Activated naive CD8-positive, alpha-beta T cell treated with anti-CD3 and anti-CD28 coated beads, Interleukin-2, amount 10 ng/mL, durations not matched to agents 7 days and 5 days (primary cell): Measurements from ENCODE around the gene SH2D1B. TPM values are rescaled to one million over a fixed set of nuclear protein-coding genes. Genes with fewer than 3 reads are reported as not detected.

ENCODE experiments used
- ATAC-seq: fragments of 150-1000 bp; cut with Tn5 transposase; one replicate; pipeline ENCODE4 v1.10.0; 2021; ENCODE audit warnings: low read depth, moderate library complexity
- POLR2A ChIA-PET: fragments of 350-600 bp; sonication (Branson Sonifier 250); formaldehyde crosslinking; loops from one replicate; lab custom pipeline; 2021; ENCODE audit warnings: antibody characterized with exemption; lab: Charles Lee
- DNase-seq: peaks from one replicate; pipeline ENCODE4 v3.0.0; 2021
- H3K27ac Mint-ChIP-seq: one replicate; pipeline ENCODE4 v1.8.0; 2022; ENCODE audit warnings: mild to moderate bottlenecking, mixed read lengths
- H3K27me3 Mint-ChIP-seq: one replicate; pipeline ENCODE4 v1.8.0; 2022; ENCODE audit warnings: mild to moderate bottlenecking, moderate library complexity, mixed read lengths
- H3K36me3 Mint-ChIP-seq: one replicate; pipeline ENCODE4 v1.8.0; 2021; ENCODE audit warnings: mild to moderate bottlenecking, mixed read lengths
- H3K4me1 Mint-ChIP-seq: one replicate; pipeline ENCODE4 v1.8.0; 2021; ENCODE audit warnings: mixed read lengths
- H3K4me3 Mint-ChIP-seq: one replicate; pipeline ENCODE4 v1.8.0; 2022; ENCODE audit warnings: mild to moderate bottlenecking, moderate library complexity, mixed read lengths
- H3K9me3 Mint-ChIP-seq: one replicate; pipeline ENCODE4 v1.8.0; 2021; ENCODE audit warnings: mixed read lengths
- total RNA-seq, 2 experiments: library from RNA; stranded (reverse); gene quantifications; one replicate each; pipeline ENCODE4 v1.2.3, GENCODE V29; 2021

SH2D1B gene
- total RNA-seq, 2 experiments from 2014 or later, result not detected

- Mint-ChIP-seq H3K27me3 (peaks cover 6% of the 10 kb centered on the region), H3K4me1 (peaks cover 3% of the 10 kb centered on the region), H3K27ac (no peak overlapping the region), H3K4me3 (no peak overlapping the region), H3K36me3 (no peaks in the 10 kb centered on the region), H3K9me3 (no peaks in the 10 kb centered on the region)
- DNase-seq (no peak), ATAC-seq (no peak)
- POLR2A ChIA-PET, result no interaction called here
Observed at GRCh38 chr1:162417650-162418049, 5.7 kb upstream of the SH2D1B start.

DNA sequence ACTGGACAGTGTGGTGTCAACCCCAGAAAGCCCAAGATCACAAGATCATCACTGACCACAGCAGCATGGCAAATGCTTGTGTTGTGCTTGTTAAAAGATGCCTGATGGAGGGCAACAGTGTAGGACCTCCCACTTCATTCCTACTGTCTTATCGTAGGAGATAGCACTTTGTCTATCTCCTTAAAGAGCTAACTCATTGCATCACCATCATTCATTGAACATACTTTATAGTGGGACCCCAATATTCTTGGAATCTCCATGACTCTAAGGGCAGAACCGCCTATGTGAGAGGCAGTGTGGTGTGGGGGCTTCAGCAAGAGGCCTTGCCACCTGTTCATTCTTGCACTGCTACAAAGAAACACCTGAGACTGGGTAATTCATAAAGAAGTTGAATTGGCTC, 5.0 kb upstream of the SH2D1B start:
- H3K27ac Mint-ChIP-seq, result no peak overlapping the region
- H3K4me1 Mint-ChIP-seq, result peaks cover 3% of the 10 kb centered on the region
- H3K36me3 Mint-ChIP-seq, result no peaks in the 10 kb centered on the region
- no peak overlapping the region for H3K4me3 Mint-ChIP-seq
- ATAC-seq, result no peak
- POLR2A ChIA-PET, result no interaction called here
- DNase-seq, result no peak
- no peaks in the 10 kb centered on the region for H3K9me3 Mint-ChIP-seq
- H3K27me3 Mint-ChIP-seq, result peaks cover 6% of the 10 kb centered on the region

- Mint-ChIP-seq H3K4me1 (no peaks in the 10 kb centered on the region), H3K27me3 (peaks cover 6% of the 10 kb centered on the region), H3K9me3 (no peaks in the 10 kb centered on the region), H3K36me3 (no peaks in the 10 kb centered on the region), H3K4me3 (no peak overlapping the region), H3K27ac (no peak overlapping the region)
- no peak for ATAC-seq
- POLR2A ChIA-PET, result no interaction called here
- DNase-seq, result no peak
Observed at GRCh38 chr1:162416215-162416614, 4.3 kb upstream of the SH2D1B start.

GRCh38 chr1:162407539-162407938, 4.4 kb downstream of the SH2D1B start:
- no peaks in the 10 kb centered on the region for H3K36me3 Mint-ChIP-seq
- ATAC-seq, result no peak
- H3K27ac Mint-ChIP-seq, result no peak overlapping the region
- no peaks in the 10 kb centered on the region for H3K9me3 Mint-ChIP-seq
- H3K27me3 Mint-ChIP-seq, result peaks cover 11% of the 10 kb centered on the region
- POLR2A ChIA-PET, result no interaction called here
- H3K4me3 Mint-ChIP-seq, result no peak overlapping the region
- no peak for DNase-seq
- H3K4me1 Mint-ChIP-seq, result no peaks in the 10 kb centered on the region

DNA sequence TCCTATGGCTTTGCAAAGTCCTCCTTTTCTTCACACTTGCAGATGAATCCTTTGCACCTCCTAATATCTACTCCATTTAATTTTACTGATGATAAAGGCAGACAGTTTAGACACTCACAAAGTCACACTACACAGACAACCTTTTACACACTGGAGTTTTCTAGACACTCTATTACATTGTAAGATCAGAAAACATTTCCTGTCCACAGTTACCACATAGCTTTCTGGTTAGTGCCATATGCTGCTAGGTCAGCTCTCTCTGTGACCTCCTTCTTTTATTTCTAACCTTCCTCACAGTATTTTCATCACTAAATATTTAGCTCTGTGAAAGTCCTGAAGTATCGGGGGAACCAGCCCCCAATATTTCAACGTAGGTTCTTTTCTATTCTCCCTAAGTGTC, 5.1 kb downstream of the SH2D1B start:
- H3K4me3 Mint-ChIP-seq, result no peak overlapping the region
- no peaks in the 10 kb centered on the region for H3K9me3 Mint-ChIP-seq
- H3K4me1 Mint-ChIP-seq, result no peaks in the 10 kb centered on the region
- ATAC-seq (no peak), DNase-seq (no peak)
- H3K27me3 Mint-ChIP-seq, result peaks cover 14% of the 10 kb centered on the region
- POLR2A ChIA-PET, result no interaction called here
- no peak overlapping the region for H3K27ac Mint-ChIP-seq
- H3K36me3 Mint-ChIP-seq, result no peaks in the 10 kb centered on the region

- Mint-ChIP-seq H3K4me1 (no peaks in the 10 kb centered on the region), H3K9me3 (no peaks in the 10 kb centered on the region), H3K27me3 (peaks cover 16% of the 10 kb centered on the region), H3K36me3 (no peaks in the 10 kb centered on the region), H3K4me3 (no peak overlapping the region), H3K27ac (no peak overlapping the region)
- no peak for DNase-seq
- POLR2A ChIA-PET, result no interaction called here
- ATAC-seq, result no peak
Observed at GRCh38 chr1:162405800-162406199, 6.1 kb downstream of the SH2D1B start.

DNA sequence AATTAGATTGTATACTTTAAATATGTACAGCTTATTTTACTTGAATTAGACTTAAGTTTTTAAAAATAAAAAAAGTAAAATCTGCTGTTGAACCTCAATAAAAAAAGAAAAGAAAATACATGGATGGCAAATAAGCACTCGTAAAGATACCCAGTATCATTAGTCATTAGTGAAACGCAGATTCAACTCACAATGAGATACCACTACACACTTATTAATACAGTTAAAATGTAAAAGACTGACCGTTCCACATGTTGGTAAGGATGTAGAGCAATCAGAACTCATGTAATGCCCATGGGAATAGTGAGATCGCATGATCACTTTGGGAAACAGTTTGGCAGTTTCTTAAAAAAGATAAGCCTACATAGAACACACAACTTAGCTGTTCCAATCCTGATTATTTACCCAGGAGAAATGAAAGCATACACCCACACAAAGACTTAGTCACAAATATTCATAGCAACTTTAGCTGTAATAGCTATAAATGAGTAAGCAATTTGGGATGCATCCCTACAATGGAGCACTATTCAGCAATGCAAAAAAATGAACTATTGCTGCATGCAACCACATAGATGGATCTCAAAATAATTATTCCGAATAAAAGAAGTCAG, 7.3 kb downstream of the SH2D1B start:
- H3K36me3 Mint-ChIP-seq, result no peaks in the 10 kb centered on the region
- POLR2A ChIA-PET, result no interaction called here
- no peak overlapping the region for H3K27ac Mint-ChIP-seq
- H3K4me3 Mint-ChIP-seq, result no peak overlapping the region
- H3K4me1 Mint-ChIP-seq, result no peaks in the 10 kb centered on the region
- DNase-seq (no peak), ATAC-seq (no peak)
- peaks cover 12% of the 10 kb centered on the region for H3K27me3 Mint-ChIP-seq
- H3K9me3 Mint-ChIP-seq, result no peaks in the 10 kb centered on the region

DNA sequence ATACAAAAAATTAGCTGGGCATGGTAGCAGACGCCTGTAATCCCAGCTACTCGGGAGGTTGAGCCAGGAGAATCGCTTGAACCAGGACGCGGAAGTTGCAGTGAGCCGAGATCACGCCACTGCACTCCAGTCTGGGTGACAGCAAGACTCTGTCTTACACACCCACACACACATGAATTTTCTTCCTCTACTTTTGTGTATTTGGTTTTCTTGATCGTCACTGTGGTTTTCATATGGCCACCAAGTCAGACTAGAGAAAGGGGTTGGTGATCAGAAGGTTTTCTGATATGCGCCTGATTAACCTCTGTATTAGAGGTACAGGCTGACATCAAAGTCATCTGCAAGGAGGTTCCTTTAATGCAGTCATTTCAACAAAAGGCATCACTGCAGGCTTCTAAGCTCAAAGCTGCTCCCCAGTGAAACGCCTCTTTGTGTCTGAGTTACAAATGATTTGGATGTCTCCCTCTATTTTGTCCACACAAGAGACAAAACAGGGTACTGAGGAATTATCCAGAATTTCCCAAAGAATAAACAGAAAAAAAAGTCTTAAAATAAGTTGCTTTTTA, 11.1 kb downstream of the SH2D1B start:
- DNase-seq, result no peak
- no peaks in the 10 kb centered on the region for H3K9me3 Mint-ChIP-seq
- peaks cover 35% of the 10 kb centered on the region for H3K27me3 Mint-ChIP-seq
- no peak overlapping the region for H3K27ac Mint-ChIP-seq
- ATAC-seq, result no peak
- POLR2A ChIA-PET, result no interaction called here
- no peaks in the 10 kb centered on the region for H3K4me1 Mint-ChIP-seq
- no peak overlapping the region for H3K4me3 Mint-ChIP-seq
- no peaks in the 10 kb centered on the region for H3K36me3 Mint-ChIP-seq

DNA sequence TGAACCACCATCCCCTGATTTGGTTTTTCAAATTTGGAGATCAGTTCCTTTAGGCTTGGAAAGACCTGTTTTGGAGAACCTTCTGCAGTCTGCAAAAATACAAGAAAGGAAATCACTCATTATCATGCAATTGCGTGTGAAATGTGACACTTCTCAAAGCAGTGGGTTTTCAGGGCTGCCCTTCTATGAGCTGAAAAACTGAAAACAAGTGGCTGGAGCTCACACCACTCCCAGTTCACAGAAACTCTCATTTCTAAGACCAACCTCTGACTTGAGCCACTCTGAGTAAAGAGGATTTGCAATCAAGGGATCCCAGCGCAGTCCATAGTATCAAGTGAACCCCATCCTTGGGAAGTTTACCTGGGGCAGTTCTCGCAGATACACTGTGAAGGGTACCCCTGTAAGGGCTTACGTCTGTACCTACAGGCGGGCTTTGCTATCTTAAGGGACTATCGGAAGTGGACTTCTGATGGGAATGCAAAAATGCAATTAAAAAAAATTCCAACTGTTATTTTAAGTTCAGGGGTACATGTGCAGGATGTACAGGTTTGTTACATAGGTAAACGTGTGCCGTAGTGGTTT, 12.8 kb downstream of the SH2D1B start:
- Mint-ChIP-seq H3K9me3 (no peaks in the 10 kb centered on the region), H3K4me1 (no peaks in the 10 kb centered on the region), H3K36me3 (no peaks in the 10 kb centered on the region), H3K27me3 (peaks cover 36% of the 10 kb centered on the region), H3K4me3 (no peak overlapping the region), H3K27ac (no peak overlapping the region)
- no peak for ATAC-seq
- POLR2A ChIA-PET, result no interaction called here
- DNase-seq, result no peak

GRCh38 chr1:162397943-162398560, 13.9 kb downstream of the SH2D1B start:
- Mint-ChIP-seq H3K4me1 (no peaks in the 10 kb centered on the region), H3K9me3 (no peaks in the 10 kb centered on the region), H3K27me3 (peaks cover 40% of the 10 kb centered on the region), H3K4me3 (no peak overlapping the region), H3K27ac (no peak overlapping the region), H3K36me3 (no peaks in the 10 kb centered on the region)
- POLR2A ChIA-PET, result no interaction called here
- no peak for DNase-seq
- no peak for ATAC-seq

DNA sequence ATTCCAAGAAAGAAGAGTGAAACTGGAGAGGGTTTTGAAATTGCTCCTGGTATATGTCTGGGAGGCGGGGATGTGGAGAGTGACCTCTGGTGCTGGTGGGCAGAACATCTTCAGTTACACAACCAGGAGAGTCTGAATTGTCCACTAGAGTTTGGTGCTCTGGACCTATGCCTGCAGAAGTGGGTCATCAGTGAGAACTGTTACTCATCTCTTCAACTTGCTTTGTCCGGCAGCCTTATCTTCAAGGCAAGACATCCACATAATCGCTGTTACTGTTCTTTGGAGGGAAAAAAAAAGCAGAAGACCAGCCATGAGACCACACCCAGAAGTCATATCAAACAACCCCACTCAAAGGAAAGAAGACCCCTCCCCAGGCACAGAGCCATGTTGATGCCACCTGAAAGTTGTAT, 14.9 kb downstream of the SH2D1B start:
- Mint-ChIP-seq H3K36me3 (no peaks in the 10 kb centered on the region), H3K4me3 (no peak overlapping the region), H3K9me3 (no peaks in the 10 kb centered on the region), H3K4me1 (peaks cover 1% of the 10 kb centered on the region), H3K27ac (no peak overlapping the region), H3K27me3 (peaks cover 42% of the 10 kb centered on the region)
- ATAC-seq (no peak), DNase-seq (no peak)
- POLR2A ChIA-PET, result no interaction called here

GRCh38 chr1:162396201-162396906, 15.6 kb downstream of the SH2D1B start:
- peaks cover 1% of the 10 kb centered on the region for H3K4me1 Mint-ChIP-seq
- peaks cover 38% of the 10 kb centered on the region for H3K27me3 Mint-ChIP-seq
- POLR2A ChIA-PET, result no interaction called here
- H3K36me3 Mint-ChIP-seq, result no peaks in the 10 kb centered on the region
- H3K4me3 Mint-ChIP-seq, result no peak overlapping the region
- DNase-seq (no peak), ATAC-seq (no peak)
- no peaks in the 10 kb centered on the region for H3K9me3 Mint-ChIP-seq
- H3K27ac Mint-ChIP-seq, result no peak overlapping the region

DNA sequence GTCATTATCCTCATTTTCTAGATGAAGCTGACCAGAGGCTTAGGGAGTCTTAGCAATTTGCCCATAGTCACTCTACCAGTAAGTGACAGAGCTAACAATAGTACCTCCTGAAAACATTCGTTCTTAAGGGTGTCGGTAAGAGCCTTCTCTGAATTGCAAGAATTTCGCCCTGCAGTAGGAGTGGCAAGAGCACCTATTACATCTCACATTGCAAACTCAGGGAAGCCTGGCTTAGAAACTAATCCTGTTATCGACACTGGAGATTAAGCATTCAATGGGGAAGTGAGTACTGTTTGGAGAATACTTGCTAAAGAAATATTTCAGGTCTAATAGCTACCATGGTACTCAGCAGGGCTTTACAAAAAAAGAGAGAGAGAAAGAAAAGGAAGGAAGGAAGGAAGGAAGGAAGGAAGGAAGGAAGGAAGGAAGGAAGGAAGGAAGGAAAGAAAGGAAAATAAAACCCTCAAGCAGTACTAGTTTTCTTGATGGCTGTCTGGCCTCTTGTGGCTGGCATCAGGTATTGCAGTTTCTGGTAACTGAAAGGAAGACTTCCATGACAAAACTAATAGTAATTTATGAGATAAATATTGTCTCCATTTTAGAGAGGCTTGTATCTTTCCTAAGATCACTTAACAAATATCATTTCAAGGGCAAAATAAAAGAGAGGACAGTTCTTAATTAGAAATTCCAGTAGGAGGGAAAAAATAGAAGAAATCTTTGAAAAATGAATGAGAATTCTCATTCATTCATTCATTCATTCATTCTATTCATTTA, 20.0 kb downstream of the SH2D1B start:
- no peak overlapping the region for H3K4me3 Mint-ChIP-seq
- H3K9me3 Mint-ChIP-seq, result no peaks in the 10 kb centered on the region
- peaks cover 4% of the 10 kb centered on the region for H3K4me1 Mint-ChIP-seq
- H3K36me3 Mint-ChIP-seq, result no peaks in the 10 kb centered on the region
- POLR2A ChIA-PET, result no interaction called here
- DNase-seq (no peak), ATAC-seq (no peak)
- H3K27me3 Mint-ChIP-seq, result peaks cover 36% of the 10 kb centered on the region
- H3K27ac Mint-ChIP-seq, result no peak overlapping the region
